AG09309 (cell line): ENCODE data around the gene HOXB1.
A peak's percentile ranks its signal among the peaks of the same experiment; 100 is the strongest.

Experiments
- DNase-seq: peaks from one replicate; pipeline ENCODE4 v3.0.0-alpha.2; 2010; ENCODE audit warnings: low read depth
- H3K4me3 ChIP-seq: 2 replicates; pipeline ENCODE4 v1.5.1; 2011; ENCODE audit warnings: mild to moderate bottlenecking, low read depth, low read length, moderate library complexity; ENCODE audit not compliant: control insufficient read depth
- CTCF ChIP-seq: IDR thresholded peaks from 2 replicates; pipeline ENCODE4 v1.5.1; 2011; ENCODE audit warnings: mild to moderate bottlenecking, low read depth, low read length, inconsistent platforms; ENCODE audit not compliant: insufficient read depth, control insufficient read depth; ENCODE audit errors: missing control alignments

The HOXB1 gene

GRCh38 chr17:48553190-48553547 is 22.4 kb upstream of the HOXB1 start:
- no peak for TF ChIP-seq CTCF
- H3K4me3 ChIP-seq: no peak overlapping the region
- DNase-seq: no peak

GRCh38 chr17:48552466-48553189 is 21.8 kb upstream of the HOXB1 start:
- DNase-seq: no peak
- no peak overlapping the region for H3K4me3 ChIP-seq
- TF ChIP-seq CTCF: no peak

DNA sequence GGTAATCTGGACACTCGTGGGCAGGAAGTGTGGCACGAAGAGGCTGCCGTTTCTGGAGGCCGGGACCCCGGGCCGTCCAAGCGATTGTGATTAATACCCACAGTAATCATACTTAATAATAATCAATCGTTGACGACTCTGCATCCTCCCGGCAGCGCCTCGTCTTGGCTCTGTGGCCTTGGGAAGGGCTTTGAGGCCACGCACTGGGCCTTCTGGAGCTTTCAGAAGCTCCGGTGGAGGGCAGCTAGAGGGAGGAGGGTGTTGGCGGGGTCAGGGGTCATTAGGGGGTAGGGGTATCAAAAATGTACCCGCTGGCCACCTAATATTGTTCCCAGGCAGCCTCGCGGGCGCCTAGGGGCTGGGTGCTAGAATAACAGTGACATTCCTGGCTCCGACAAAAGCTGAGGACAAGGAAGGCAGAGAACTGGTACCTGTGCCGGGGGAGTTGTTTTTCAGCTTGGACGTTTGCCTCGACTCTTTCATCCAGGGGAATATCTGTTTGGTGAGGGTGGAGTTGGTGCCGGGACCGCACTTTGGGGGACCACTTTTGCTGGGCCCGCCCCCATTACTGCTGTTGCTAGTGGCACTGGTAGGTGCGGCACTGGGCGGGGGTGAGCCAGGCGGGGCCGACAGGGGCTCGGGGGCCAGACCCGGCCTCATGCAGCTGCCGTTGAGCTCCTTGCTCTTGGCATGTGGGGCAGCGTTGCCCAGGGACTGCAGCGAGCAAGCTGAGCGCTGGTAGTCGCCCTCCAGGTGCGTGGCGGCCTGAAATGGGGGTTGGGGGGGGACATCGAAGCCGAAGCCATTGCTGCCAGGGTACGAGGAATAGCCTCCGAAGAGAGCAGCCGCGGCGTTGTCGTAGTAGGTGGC is 21.0 kb upstream of the HOXB1 start:
- H3K4me3 ChIP-seq: no peak overlapping the region
- no peak for TF ChIP-seq CTCF
- no peak for DNase-seq

GRCh38 chr17:48551214-48551555 is 20.4 kb upstream of the HOXB1 start:
- DNase-seq: no peak
- TF ChIP-seq CTCF: no peak
- no peak overlapping the region for H3K4me3 ChIP-seq

- H3K4me3 ChIP-seq: no peak overlapping the region; the same call in 1 of the 2 replicates
- no peak for DNase-seq
These were observed 19.8 kb upstream of the HOXB1 start for GRCh38 chr17:48550502-48551213.

DNA sequence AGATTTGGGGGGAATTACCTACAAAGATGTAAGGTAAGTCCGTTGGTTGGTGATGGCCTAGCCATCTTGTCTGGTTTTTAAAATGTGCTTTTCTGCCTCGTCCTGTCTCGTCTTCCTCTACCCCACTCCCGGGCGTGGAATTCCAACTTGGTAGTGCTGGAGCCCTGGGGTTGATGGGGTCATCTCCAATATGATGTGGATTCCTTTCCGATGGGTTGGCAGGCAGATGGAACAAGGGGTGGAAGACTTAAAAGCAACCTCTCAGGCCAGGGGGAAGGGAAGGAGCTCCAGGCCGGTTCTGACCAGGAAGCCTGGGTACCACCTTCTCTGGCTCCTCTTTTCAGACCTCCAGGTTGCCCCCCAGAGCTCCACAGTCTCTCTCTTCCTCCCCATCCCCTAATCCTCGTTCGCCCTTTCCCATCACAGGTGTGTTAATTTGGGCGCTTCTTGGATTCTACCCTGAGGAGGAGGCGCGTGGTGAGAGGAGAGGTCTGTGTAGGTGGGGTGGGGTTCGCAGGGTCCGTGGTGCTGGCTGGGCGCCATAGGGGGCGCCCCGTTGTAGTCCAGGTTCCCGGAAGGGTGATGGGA is 19.2 kb upstream of the HOXB1 start:
- no peak overlapping the region for H3K4me3 ChIP-seq
- no peak for TF ChIP-seq CTCF
- no peak for DNase-seq

More at GRCh38 chr17:48550502-48551213, 19.8 kb upstream of the HOXB1 start:
- TF ChIP-seq CTCF: peak; percentile 12
